ENCODE data around the gene FREM1. TPM values are rescaled to one million over a fixed set of nuclear protein-coding genes. Genes with fewer than 3 reads are reported as not detected.

FREM1 gene
- polyA plus RNA-seq, 1 donor from 2014 or later = 2.3 TPM

DNA sequence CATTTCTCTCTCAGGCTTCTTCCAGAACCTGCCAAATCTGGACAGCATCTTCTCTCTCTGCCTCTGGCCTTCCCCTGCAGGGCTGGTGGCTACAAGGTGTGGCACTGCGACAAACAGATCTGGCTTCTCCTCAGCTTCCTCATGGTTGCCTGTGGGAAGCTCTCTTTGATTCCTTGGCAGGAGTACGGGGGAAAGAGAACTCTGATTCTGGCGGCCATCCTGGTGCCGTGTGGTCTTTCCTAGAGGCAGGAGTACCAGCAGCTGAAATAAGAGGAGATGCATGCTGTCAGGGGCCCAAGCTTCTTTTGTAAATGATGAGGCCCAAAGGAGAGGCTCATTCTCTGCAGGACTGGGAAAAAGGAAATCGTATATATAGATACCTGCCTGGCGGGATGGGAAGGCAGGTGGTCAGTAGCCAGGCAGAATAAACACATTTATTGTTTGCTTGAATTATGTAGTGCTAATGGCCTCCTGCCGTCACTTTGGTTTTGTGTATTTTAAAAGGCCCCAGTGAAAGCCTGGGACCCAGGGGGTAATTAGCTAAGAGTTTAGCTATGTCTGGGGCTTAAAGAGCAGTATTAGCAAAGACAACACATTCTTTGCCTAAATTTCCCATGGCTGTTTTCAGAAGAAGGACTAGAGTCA is 187.7 kb downstream of the FREM1 start, which contains the start of gene CER1:
TSS of gene CER1 (minus strand) at position 343 of the 645 bp plus-strand sequence. CDS start at position 282, 61 bp downstream.
- Histone ChIP-seq H3K9ac (ENCODE audit: low read length) (no peak within 1 kb of the TSS), H2AFZ (ENCODE audit: low read depth, low read length) (no peak within 1 kb of the TSS), H3K9me3 (ENCODE audit: low read length) (no peaks in the 10 kb centered on the region), H3K9me2 (ENCODE audit: insufficient read depth, low read length) (no peaks in the 10 kb centered on the region), H3K36me3 (ENCODE audit: insufficient read depth, low read length) (no peaks in the 10 kb centered on the region), H3K27me3 (ENCODE audit: insufficient read depth, low read depth, low read length) (peaks cover 22% of the 10 kb centered on the region), H3K27ac (ENCODE audit: low read length) (no peak within 1 kb of the TSS), H3K4me2 (ENCODE audit: low read length) (no peak within 1 kb of the TSS), H3F3A (ENCODE audit: insufficient read depth, low read length, poor library complexity, severe bottlenecking) (no peaks in the 10 kb centered on the region), H3K79me2 (replicated peaks; ENCODE audit: insufficient read depth, low read length) (no peaks in the 10 kb centered on the region), H4K20me1 (ENCODE audit: insufficient read depth) (no peaks in the 10 kb centered on the region), H3K4me3 (ENCODE audit: low read length) (no peak within 1 kb of the TSS)
- TF ChIP-seq POLR2AphosphoS5 (IDR thresholded peaks at IDR 0.05) (no peak), RAD21 (conservative IDR thresholded peaks at IDR 0.05) (no peak), EZH2 (IDR thresholded peaks at IDR 0.05; ENCODE audit: borderline replicate concordance, insufficient read depth, low read length, poor library complexity, severe bottlenecking) (no peak), TAF1 (IDR thresholded peaks at IDR 0.05; ENCODE audit: low read depth) (no peak), MXI1 (conservative IDR thresholded peaks at IDR 0.05; ENCODE audit: poor library complexity, severe bottlenecking) (no peak), SMC3 (conservative IDR thresholded peaks at IDR 0.05; ENCODE audit: poor library complexity) (no peak), EP300 (conservative IDR thresholded peaks at IDR 0.05; ENCODE audit: poor library complexity, severe bottlenecking) (no peak)
- TF ChIP-seq, protein P1, sequence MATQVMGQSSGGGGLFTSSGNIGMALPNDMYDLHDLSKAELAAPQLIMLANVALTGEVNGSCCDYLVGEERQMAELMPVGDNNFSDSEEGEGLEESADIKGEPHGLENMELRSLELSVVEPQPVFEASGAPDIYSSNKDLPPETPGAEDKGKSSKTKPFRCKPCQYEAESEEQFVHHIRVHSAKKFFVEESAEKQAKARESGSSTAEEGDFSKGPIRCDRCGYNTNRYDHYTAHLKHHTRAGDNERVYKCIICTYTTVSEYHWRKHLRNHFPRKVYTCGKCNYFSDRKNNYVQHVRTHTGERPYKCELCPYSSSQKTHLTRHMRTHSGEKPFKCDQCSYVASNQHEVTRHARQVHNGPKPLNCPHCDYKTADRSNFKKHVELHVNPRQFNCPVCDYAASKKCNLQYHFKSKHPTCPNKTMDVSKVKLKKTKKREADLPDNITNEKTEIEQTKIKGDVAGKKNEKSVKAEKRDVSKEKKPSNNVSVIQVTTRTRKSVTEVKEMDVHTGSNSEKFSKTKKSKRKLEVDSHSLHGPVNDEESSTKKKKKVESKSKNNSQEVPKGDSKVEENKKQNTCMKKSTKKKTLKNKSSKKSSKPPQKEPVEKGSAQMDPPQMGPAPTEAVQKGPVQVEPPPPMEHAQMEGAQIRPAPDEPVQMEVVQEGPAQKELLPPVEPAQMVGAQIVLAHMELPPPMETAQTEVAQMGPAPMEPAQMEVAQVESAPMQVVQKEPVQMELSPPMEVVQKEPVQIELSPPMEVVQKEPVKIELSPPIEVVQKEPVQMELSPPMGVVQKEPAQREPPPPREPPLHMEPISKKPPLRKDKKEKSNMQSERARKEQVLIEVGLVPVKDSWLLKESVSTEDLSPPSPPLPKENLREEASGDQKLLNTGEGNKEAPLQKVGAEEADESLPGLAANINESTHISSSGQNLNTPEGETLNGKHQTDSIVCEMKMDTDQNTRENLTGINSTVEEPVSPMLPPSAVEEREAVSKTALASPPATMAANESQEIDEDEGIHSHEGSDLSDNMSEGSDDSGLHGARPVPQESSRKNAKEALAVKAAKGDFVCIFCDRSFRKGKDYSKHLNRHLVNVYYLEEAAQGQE (IDR thresholded peaks at IDR 0.05; ENCODE audit: borderline replicate concordance) = no peak
- TF ChIP-seq, protein P2, sequence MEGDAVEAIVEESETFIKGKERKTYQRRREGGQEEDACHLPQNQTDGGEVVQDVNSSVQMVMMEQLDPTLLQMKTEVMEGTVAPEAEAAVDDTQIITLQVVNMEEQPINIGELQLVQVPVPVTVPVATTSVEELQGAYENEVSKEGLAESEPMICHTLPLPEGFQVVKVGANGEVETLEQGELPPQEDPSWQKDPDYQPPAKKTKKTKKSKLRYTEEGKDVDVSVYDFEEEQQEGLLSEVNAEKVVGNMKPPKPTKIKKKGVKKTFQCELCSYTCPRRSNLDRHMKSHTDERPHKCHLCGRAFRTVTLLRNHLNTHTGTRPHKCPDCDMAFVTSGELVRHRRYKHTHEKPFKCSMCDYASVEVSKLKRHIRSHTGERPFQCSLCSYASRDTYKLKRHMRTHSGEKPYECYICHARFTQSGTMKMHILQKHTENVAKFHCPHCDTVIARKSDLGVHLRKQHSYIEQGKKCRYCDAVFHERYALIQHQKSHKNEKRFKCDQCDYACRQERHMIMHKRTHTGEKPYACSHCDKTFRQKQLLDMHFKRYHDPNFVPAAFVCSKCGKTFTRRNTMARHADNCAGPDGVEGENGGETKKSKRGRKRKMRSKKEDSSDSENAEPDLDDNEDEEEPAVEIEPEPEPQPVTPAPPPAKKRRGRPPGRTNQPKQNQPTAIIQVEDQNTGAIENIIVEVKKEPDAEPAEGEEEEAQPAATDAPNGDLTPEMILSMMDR (IDR thresholded peaks at IDR 0.05; ENCODE audit: poor library complexity, severe bottlenecking) = no peak

DNA sequence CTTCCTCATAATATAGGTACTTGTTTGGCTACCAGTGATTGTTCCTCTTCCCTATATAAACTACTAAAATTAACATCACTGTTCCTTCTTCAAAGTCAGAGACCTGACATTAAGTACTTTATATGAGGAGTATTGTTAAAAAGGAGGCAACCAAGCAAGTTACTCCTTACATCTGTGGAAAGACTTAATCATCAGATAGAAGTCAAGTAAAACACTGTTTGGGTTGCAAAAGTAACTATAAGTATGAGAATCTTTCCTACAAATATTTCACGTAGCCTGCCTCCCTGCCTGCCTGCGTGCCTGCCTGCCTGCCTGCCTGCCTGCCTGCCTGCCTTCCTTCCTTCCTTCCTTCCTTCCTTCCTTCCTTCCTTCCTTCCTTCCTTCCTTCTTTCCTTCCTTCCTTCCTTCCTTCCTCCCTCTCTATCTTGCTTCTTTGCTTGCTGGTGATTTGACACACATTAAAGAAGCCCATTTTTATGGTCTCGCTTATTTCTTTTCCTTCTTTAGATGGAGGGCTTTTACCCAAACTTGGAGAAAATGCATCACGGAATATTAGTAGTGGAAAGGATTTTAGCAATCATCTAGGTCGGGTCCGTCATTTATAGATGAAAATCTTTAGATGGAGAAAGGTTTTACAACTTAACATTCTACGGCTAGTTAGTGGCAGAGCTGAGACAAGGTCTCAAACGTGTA is 190.9 kb downstream of the FREM1 start:
- H3K27ac ChIP-seq (ENCODE audit: low read length) = no peak overlapping the region
- TF ChIP-seq SMC3 (conservative IDR thresholded peaks at IDR 0.05; ENCODE audit: poor library complexity) (no peak), MXI1 (conservative IDR thresholded peaks at IDR 0.05; ENCODE audit: poor library complexity, severe bottlenecking) (no peak), POLR2AphosphoS5 (IDR thresholded peaks at IDR 0.05) (no peak), RAD21 (conservative IDR thresholded peaks at IDR 0.05) (no peak), EZH2 (IDR thresholded peaks at IDR 0.05; ENCODE audit: borderline replicate concordance, insufficient read depth, low read length, poor library complexity, severe bottlenecking) (no peak), TAF1 (IDR thresholded peaks at IDR 0.05; ENCODE audit: low read depth) (no peak), EP300 (conservative IDR thresholded peaks at IDR 0.05; ENCODE audit: poor library complexity, severe bottlenecking) (no peak)
- TF ChIP-seq, protein P2 (IDR thresholded peaks at IDR 0.05; ENCODE audit: poor library complexity, severe bottlenecking) = no peak
- TF ChIP-seq, protein P1 (IDR thresholded peaks at IDR 0.05; ENCODE audit: borderline replicate concordance) = no peak
- H3K9ac ChIP-seq (ENCODE audit: low read length) = no peak overlapping the region

More for the DNA sequence above, 190.9 kb downstream of the FREM1 start:
- Histone ChIP-seq H3K9me3 (ENCODE audit: low read length) (no peaks in the 10 kb centered on the region), H3K36me3 (ENCODE audit: insufficient read depth, low read length) (no peaks in the 10 kb centered on the region), H3K4me2 (ENCODE audit: low read length) (no peak overlapping the region), H3F3A (ENCODE audit: insufficient read depth, low read length, poor library complexity, severe bottlenecking) (no peaks in the 10 kb centered on the region), H3K4me3 (ENCODE audit: low read length) (no peak overlapping the region), H3K27me3 (ENCODE audit: insufficient read depth, low read depth, low read length) (peaks cover 16% of the 10 kb centered on the region), H2AFZ (ENCODE audit: low read depth, low read length) (no peak overlapping the region), H3K9me2 (ENCODE audit: insufficient read depth, low read length) (no peaks in the 10 kb centered on the region), H4K20me1 (ENCODE audit: insufficient read depth) (no peaks in the 10 kb centered on the region), H3K79me2 (replicated peaks; ENCODE audit: insufficient read depth, low read length) (no peaks in the 10 kb centered on the region)

Data from neural cell (in vitro differentiated cells).